ENCODE data around the gene LRRC53.

The LRRC53 gene, protein sequence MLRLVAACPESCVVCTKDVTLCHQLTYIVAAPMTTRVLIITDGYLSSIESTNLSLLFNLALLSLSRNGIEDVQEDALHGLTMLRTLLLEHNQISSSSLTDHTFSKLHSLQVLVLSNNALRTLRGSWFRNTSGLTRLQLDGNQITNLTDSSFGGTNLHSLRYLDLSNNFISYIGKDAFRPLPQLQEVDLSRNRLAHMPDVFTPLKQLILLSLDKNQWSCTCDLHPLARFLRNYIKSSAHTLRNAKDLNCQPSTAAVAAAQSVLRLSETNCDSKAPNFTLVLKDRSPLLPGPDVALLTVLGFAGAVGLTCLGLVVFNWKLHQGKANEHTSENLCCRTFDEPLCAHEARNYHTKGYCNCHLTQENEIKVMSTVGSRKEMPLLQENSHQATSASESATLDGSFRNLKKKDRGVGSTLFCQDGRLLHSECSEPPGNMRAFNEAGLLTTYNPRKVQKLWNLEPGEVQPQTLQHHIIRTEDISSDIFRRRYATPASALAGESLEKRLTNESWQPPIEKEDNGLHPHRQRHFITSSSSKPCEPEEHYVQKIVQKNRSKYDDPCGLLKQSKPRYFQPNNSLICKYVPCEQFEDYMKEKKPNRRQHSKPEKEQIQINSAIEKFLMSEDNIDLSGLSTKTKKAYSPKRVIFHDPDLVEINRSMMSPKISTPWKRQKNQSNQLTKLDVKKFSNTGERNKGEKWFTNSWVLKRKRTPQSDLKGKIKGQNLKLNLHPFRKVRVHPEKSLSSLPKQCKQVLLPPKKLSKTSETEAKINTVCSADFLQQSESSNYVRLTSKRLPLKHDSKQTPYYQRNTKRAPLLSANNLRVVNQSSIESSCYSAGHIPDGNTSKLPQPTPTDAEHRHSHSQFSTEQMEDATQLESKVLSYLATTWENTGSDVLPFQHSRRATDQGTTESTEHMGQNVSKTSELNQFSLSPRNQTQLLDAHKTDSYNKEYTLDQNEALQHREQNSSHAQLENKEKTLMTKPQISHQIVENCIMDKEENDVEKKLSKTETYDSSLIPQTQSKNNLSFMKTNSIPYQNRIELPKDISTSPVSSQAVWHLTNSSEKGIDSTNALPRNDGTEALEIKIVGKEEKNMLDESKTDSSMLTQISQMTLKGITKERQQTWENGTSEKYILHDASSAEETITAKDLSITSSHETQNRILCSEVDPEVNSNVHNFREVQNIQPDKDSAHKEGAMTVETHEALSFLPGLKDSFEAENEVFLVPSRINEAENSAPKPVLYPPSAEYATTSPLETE

DNA sequence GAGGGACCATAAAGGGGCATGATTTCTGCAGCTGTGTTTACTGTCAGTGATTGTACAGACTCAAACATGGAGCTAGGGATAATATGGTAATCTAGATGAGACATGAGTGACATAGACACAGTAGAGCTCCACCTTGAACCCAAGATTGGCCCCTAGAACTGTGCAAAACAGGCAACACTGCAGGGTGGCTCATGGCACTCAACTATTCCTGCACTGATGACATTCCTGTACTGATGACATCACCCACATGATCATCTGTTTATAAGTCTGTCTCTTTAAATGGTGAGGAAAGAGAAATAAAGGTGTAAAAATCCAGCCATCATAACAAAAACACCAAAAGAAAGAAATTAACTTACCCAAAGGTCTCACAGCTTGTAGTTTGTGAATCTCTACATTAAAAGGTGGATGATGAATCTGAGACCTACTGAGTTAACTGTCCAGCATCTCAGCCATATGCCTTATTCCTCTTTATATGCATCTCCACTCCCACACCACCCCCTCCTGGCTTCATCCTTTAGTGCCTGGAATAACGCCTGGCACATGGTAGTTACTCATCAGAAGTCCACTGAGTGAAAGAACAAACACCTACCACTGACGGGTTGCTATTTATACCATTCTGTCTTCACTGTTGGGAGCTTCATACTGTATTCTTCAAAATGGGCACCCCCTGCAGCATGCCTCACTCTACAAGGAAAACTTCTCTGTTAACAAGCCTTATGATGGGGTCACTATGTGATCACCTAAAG lies at the start of gene LRRC53:
Gene LRRC53, minus strand, starts transcription at position 442 of the 746 bp plus-strand sequence. CDS start 29,262 bp downstream, outside the sequence.
- DNase-seq, result no peak

DNA sequence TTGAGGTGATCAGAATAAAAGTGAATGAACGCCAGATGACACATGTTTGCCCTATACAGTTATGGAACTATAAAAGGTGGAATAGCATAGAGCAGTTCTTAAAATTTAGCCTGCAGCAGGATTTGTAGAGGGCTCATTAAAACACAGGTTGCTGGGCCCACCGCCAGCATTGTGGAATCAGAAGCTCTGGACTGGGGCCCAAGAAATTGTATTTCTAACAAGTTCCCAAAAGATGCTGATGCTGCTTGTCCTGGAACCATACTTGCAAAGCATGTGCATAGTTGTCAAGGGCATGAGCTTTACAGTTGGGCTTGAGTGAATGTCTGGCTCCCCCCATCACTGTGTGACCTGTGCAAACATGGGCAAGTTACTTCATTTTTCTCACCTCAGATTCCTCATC lies 37.5 kb upstream of the LRRC53 start:
- DNase-seq, result no peak

DNA sequence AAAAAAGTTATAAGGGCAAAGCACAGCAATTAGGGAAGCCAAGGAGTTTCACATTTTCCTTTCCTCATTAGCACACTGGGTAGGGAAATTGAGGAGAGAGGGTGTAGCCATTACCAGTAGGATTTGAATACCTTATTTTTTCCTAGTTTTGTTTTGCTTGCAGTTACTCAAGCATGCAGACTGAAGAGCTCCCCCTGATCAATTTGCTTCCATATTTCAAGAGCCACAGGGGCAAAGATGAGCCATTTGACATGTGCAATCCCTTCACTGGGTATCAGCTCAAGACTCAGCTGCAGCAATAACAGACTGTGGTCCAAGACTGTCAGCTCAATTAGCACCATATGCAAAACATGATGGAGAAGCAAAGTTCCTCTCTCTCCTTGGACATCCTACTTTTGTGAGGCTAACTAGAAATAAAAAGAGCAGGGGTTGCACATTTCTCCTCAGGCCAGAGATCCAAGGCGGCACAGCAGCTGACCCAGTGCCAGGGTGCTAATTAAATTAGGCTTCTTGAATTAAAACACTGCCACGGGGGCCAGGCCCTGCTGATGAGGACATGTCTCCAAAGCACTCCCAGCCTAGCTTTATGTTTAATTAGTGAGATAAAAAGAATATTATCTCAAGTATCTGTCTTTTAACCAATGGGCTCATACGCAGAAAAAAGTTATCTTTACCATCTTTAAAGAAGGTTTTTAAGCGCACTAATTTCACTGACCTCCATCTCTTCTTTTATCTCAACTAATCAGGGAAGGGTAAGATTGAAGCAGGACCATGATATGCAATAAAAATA lies 36.7 kb upstream of the LRRC53 start:
- no peak for DNase-seq

DNA sequence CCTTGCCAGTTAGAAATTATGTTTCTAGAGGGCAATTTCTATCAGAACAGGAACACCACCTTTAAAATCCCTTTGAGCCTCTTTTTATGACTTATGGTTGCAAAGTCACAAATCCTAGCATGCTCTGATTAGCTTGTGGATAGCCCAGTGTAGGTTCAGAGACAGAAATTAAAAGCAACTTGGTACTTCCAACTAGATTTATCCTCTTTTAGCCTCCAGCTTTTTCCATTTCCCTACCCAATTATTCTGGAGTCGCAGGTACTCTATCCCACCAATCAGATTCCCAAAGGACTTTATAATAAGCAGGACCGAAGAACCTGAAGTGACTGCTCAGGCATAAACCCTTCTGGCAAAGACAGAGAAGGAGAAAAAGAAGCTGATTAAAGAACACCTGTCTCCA lies 33.4 kb upstream of the LRRC53 start:
- no peak for DNase-seq

DNA sequence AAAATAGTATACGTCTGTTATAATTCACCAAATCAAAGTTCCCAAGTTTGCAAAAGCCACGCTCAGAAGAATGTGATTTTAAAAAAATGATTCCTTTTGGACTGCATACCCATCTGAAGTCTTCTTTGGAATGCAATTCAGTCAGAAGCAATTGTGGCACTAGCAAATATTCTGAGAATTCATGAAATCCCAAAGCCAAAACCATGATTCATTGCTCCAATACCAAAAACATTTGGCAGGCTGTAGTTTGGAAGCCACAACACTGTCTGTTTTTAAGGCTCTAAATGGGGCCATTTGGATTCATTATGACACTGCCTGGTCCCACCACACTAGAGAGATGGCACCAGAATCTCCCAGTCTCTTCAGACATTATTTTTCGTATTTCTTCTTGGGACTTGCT lies 21.8 kb upstream of the LRRC53 start:
- no peak for DNase-seq

DNA sequence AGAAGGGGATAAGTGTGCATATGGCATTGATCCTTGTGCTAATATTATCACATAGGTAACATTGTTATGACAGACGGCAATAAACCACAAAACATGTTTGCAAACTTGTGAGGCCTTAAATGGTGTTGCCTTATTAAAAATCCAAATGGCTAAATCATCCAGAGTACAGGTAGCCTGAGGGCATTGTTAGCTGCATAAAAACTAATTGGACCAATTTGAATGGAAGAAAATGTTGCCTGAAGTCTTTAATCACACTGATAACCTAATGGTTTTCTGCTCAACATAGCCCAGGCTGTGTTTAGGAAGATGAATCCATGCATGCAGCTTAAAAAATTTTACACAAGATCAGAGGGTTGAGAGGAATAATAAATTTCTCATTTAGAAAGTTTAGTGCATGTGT lies 19.4 kb upstream of the LRRC53 start:
- no peak for DNase-seq

DNA sequence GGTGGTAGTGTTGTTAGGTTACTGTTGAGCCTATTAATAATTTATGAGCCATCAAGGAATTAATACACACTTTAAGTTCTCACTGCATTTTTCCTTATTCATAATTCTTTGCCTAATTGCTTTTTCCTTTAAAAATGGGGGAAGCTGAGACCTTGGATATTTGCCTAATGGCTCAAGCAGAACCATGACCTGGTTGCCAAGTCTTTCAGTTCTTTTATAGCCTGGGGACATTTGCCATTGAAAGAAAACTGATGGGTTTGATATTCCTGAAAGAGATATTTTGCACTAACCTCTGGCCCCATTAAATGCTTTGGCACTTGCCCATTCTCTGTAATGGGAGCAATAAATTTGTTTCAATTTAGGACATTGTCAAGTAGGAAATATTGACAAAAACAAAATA lies 18.5 kb upstream of the LRRC53 start:
- DNase-seq, result no peak

DNA sequence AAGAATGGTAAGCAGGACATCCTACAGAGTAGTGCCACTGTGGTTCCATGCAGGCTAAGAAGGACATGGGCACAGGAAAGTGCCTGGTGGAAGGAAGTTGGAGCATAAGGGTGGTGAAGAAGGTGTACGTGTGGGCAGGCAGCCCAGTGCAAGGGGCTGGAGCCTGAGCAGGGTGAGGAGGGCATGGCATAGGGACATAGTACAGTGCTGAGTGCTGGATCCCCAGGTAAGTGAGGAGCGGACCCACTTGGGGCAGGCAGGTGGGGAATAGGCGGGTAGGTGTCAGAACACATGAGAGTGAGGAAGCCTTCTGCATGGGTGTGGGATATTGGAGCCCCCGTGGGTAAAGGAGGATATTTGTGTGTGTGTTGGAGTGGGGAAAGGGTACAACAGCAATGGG lies 15.7 kb upstream of the LRRC53 start:
- DNase-seq, result no peak

DNA sequence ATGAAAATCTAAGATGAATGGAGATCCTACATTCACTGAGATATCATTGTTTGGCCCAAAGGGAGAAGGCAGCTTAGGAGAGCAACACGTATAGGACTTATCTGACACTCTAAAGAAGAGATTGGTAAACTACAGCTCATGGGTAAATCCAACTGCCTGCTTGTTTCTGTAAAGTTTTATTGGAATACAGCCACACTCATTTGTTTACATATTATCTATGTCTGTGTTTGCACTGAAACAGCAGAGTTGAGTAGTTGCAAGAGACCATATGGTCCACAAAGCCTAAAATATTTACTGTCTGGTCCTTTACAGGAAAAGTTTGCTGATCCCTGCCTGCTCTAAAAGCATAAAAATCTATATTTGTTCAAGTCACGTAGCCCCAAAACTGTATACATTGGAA lies 14.3 kb upstream of the LRRC53 start:
- DNase-seq, result no peak

DNA sequence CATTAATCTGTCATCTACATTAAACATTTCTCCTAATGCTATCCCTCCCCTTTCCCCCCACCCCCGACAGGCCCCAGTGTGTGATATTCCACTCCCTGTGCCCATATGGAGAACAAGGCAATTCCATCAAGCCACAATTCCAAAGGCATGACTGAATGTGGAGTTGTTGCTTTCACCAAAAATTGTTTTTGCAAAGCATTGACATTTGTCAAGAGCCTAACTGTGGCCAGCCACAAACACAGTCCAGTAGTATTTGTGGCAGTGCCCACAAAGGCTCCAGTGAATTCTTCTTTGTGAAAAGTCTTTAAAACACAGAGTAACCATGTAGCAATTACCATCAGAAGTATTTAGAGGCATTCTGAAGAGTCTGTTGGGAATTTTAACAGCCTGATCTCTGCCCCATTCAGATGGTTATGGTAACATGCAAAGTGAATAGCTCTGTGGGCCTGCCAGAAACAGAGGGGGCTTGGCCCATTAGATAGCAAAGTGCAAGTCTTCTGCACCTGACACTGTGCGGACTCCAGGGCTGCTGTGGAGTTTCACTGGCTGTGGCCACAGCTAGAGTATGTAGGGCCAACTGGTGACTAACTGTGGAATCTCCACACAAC lies 11.6 kb upstream of the LRRC53 start:
- no peak for DNase-seq

DNA sequence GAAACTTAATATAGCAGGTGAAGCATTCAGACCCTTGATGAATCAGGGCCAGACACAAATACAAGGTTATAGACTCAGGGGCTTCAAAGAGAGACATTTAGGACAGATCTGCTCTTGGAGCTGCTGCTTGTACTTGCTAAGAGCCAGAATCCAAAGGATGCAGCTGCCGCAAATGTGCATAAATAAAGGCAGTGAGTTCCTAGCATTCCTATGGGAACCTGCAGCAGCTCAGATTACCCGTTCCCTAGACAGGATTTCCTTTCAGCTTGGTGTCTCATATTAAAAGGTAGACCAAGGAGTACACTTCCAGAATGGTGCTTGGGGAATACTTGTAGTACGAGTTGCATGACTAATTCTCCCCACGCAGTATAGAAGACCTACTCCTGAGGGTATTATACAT lies 9.7 kb upstream of the LRRC53 start:
- no peak for DNase-seq

DNA sequence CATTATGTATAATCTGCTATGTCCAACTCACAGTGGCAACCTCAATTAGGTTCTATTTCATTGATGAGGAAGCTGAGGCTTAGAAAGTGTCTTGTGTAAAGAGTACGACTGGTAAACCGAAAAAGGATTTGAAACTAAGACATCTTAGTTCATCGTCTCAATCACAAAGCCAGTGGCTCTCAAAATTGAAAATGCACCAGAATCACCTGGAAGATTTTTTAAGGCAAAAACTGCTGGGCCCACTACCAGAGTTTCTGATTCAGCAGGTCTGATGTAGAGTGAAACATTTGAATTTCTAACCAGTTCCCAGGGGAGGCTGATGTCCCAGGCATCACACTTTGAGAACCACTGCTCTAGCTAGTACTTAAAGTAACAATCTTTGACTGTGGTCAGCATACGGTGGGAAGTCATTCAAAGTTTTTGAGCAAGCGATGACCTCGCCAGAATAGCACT lies 5.2 kb upstream of the LRRC53 start:
- no peak for DNase-seq

DNA sequence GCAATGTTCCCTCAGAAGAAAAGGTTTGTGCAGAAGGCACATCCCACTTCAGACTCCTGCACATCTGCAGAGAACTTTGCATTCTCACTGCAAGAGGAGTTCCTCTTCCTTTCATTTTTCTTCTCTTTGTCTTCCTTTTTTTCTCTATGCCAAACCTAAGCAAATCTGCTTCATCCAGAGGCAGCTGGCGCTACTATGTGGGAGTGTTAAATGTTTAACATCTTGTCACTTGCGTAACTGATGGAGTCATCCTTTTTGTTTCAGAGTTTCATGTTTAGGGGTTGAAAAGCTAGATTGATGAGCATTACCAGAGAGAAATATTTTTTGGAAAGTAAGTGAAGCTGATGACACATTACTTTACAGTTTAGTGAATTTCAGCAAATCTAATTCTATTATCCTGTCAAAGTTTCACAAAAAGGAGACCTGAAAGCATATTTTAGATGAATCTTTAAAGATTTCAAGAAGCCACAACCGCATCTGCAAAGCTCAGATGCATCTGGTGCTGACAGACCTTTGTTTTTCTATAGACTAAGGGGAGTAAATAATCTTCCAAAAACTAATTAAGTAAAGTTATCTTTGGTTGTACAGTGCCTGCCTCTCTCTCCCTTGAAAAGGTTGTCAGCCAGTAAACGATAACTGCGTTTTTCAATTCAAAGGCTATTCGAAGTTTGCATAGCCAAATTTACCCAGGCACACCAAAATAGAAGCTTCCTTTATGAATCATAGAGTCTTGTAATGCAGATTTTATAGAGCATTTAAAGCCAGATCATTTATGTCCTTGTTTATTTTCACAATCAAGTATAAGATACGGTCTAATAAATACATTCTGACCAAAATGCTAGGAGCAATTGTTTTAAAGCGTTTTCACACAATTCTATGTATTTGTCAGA lies 1.2 kb upstream of the LRRC53 start:
- DNase-seq, result no peak

DNA sequence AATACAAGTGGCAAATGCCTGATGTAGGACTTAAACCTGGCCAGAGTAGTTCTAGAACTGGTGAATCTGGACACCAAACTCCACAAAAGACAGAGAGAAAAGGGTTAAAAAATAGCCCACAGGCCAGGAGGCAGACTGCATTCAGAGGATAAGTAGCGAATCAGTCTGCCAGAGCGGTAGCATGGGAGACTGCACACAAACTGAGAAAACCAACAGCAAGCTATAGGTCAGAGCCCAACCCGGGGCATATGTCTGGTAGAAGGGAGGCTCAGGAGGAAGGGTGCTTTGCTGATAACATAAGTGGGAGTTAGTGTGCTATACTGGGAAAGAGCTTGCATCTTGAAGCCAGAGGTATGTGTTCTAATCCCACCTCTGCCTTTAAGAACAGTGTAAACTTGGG lies 4.0 kb downstream of the LRRC53 start:
- no peak for DNase-seq

DNA sequence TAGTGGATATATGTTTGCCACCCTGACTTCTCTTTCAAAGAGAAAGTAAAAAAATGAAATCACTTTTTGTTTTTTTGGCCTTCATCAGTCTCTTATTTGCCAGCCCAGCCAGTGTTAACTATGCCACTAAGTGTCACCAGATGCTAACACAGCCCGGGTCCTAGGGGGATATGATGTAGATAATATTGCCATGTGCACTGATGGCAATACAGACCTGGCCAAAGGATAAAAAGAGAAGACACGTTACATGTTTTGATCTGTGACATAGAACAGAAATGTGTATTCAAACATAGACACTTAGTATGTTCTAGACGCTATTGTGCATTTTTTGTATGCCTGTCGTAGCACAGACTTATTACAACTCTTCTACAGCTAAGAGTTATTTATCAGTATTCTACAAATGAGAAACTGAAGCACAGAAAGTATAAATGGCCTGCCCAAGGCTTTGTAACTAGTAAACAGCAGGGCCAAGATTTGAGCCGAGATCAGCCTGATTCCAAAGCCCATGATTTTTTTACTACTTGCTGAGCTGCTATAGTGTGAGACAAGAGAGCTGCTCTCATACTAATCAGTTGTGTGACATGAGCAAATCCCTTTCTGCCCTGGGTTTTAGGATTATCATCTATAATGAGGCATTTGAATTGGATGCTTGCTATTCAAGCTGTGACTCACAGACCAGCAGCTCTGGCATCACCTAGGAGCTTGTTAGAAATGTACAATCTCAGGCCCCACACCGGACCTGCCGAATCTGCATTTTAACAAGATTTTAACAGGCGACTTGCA lies 6.3 kb downstream of the LRRC53 start:
- no peak for DNase-seq

DNA sequence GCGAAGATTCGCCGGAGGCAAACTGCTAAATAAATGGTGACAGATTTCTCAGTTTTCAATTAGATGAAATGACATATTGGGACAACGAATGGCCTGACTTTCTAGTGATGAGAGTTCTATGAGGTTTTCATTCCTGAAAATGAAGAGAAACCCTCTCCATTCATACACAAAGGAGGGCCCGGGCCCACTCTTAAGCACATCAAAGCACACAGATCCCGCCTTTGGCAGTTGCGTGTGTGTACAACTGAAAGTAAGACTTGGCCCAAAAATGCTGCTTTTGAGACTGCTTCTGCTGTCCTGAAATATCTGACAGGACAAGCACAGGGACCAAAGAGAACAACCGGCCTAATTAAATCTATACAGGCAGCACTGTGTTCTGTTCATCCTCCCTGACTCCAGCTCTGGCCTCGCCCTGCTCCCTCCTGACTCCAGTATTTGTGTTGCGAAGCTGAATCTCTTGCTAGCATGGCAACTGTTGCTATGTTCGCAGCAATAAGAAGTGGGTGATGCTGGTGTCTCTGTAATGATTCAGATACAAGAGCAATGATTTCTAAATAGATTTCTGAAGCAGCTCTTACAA lies 7.4 kb downstream of the LRRC53 start:
- no peak for DNase-seq

DNA sequence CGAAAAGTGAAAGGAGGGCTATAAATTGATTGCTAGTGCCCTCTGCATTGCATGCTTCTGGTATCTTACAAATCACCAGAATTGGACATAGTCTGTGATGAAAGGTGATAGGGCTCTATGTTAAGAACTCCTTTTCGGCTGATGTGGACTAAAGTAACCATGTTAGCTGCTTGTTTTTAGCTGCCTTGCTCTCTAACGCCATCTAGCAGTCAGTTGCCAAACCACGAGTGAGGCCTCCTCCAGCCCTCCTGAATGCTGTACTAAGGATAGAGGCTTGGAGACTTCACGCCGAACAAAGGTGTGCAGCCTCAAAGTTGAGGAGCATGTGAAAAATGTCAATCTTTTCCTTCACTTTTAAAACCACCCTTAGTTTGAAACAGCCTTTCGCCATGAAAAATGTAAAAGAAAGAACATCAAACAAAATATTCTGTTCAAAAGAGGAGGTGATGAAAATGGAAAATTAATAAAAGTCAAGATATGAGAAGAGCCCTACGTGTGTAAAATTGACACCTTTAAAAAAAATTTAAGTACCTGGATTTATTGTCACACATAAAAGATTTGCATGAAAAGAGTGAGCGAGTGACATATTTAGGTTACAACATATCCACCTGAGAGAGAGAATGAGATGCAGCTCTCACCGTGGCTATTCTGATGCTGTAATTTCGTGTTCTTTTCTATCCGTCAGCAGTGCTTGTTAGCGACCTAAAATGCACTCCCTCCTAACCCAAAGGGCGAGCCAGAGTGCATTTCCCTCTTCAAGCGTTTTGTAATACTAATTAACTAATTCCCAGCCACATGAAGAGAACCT lies 8.1 kb downstream of the LRRC53 start:
- no peak for DNase-seq

DNA sequence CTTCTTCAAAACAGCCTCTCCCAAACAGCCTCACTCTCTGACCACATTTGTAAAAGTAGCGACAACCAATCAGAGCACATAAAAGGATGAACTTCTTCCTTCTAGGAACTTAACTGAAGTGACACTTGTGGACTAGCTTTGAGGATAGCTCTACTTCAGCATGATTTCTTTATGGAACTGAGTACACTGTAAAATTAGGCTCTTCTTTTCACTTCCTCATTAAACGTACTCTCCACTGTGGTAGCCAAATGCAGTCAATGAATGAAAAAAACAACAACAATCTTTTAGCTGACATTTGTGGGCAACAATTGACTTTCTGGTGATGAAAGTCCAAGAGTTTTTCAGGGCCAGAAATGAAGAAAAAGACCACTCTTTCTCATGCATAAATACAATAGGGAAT lies 9.6 kb downstream of the LRRC53 start:
- no peak for DNase-seq
